GM23248 (cell line): ENCODE data around the gene PPP1R12B. TPM values are rescaled to one million over a fixed set of nuclear protein-coding genes. Genes with fewer than 3 reads are reported as not detected.
A peak's percentile ranks its signal among the peaks of the same experiment; 100 is the strongest.

ENCODE experiments used
- DNase-seq: peaks from one replicate; pipeline ENCODE4 v3.0.0-alpha.2; 2015
- H2AFZ ChIP-seq: fragments of 200-600 bp; sonication (generic); 2 replicates; pipeline ENCODE4 v1.6.1; 2016; ENCODE audit warnings: antibody characterized with exemption
- H3F3A ChIP-seq: fragments of 200-600 bp; sonication (generic); 2 replicates; pipeline ENCODE4 v1.6.1; 2016; ENCODE audit warnings: mild to moderate bottlenecking, antibody characterized with exemption, mixed run types; ENCODE audit not compliant: insufficient read depth
- H3K27ac ChIP-seq: fragments of 200-600 bp; sonication (generic); 2 replicates; pipeline ENCODE4 v1.5.1; 2016; ENCODE audit warnings: mild to moderate bottlenecking
- H3K27me3 ChIP-seq: fragments of 200-600 bp; sonication (generic); replicated peaks from 2 replicates; pipeline ENCODE4 v1.6.1; 2016; ENCODE audit warnings: mild to moderate bottlenecking; ENCODE audit not compliant: insufficient read depth
- H3K36me3 ChIP-seq: fragments of 200-600 bp; sonication (generic); 2 replicates; pipeline ENCODE4 v1.6.1; 2016; ENCODE audit warnings: low read depth, mild to moderate bottlenecking
- H3K4me1 ChIP-seq: fragments of 200-600 bp; sonication (generic); 2 replicates; pipeline ENCODE4 v1.6.1; 2016; ENCODE audit warnings: mild to moderate bottlenecking; ENCODE audit not compliant: insufficient read depth
- H3K4me2 ChIP-seq: fragments of 200-600 bp; sonication (generic); one replicate; pipeline ENCODE4 v1.6.1; 2016; ENCODE audit warnings: mild to moderate bottlenecking; ENCODE audit not compliant: unreplicated experiment
- H3K4me3 ChIP-seq: fragments of 200-600 bp; sonication (generic); 2 replicates; pipeline ENCODE4 v1.5.1; 2016; ENCODE audit warnings: mild to moderate bottlenecking
- H3K79me2 ChIP-seq: fragments of 200-600 bp; sonication (generic); 2 replicates; pipeline ENCODE4 v1.6.1; 2016; ENCODE audit warnings: mild to moderate bottlenecking; ENCODE audit not compliant: insufficient read depth
- H3K9ac ChIP-seq: fragments of 200-600 bp; sonication (generic); 2 replicates; pipeline ENCODE4 v1.6.1; 2016; ENCODE audit warnings: mild to moderate bottlenecking
- H3K9me2 ChIP-seq: fragments of 200-600 bp; sonication (generic); 2 replicates; pipeline ENCODE4 v1.6.1; 2016; ENCODE audit warnings: mixed run types, mild to moderate bottlenecking, moderate library complexity; ENCODE audit not compliant: insufficient read depth
- H3K9me3 ChIP-seq: fragments of 200-600 bp; sonication (generic); one replicate; pipeline ENCODE4 v1.6.1; 2017; ENCODE audit warnings: low read depth
- H4K20me1 ChIP-seq: fragments of 200-600 bp; sonication (generic); 2 replicates; pipeline ENCODE4 v1.6.0; 2016; ENCODE audit not compliant: insufficient read depth
- EZH2 ChIP-seq: fragments of 200-600 bp; sonication (generic); IDR thresholded peaks from 2 replicates; pipeline ENCODE4 v1.6.1; 2018; ENCODE audit warnings: antibody characterized with exemption, mild to moderate bottlenecking; ENCODE audit not compliant: insufficient read depth, poor library complexity, severe bottlenecking
- EZH2phosphoT487 ChIP-seq: fragments of 200-600 bp; sonication (generic); IDR thresholded peaks from 2 replicates; pipeline ENCODE4 v1.6.1; 2018; ENCODE audit warnings: antibody characterized with exemption, moderate library complexity, mild to moderate bottlenecking, low read depth; ENCODE audit not compliant: insufficient read depth
- WGBS, 2 experiments: methylation state at CpG; one replicate each; pipeline ENCODE4 v1.1.6; 2015 to 2017; ENCODE audit warnings: low lambda C conversion rate in 2 of 2, low coverage in 1 of 2; ENCODE audit errors: missing lambda C conversion rate in 2 of 2; 5-methylcytosine and 5-hydroxymethylcytosine counted together
- in situ Hi-C: fragments of 300-500 bp; cut with MboI; formaldehyde crosslinking; loops from 2 replicates; pipeline ENCODE4 v1.15.0; 2020
- polyA plus RNA-seq: library from polyadenylated mRNA; unstranded; fragments of >200 nt; fragmentation: Nextera tagmentation; extraction: Ambion mirVana; gene quantifications from 2 replicates; pipeline ENCODE4 v1.2.1, GENCODE V29; 2016
- total RNA-seq: library from RNA; depleted of rRNA; stranded (reverse); fragments of >200 nt; shearing (Covaris generic); gene quantifications from 2 replicates; pipeline ENCODE4 v1.2.3, GENCODE V29; 2014

The PPP1R12B gene
- total and polyA plus RNA-seq, 2 experiments from 2014 or later = 3.6 to 14.6 TPM

GRCh38 chr1:202575918-202576653 is 227.6 kb downstream of the PPP1R12B start:
- no peaks in the 10 kb centered on the region for H3K9me2 ChIP-seq
- H3F3A ChIP-seq = peaks cover 58% of the 10 kb centered on the region
- peak overlapping the region; percentile 77 for H3K27ac ChIP-seq
- no peaks in the 10 kb centered on the region for H4K20me1 ChIP-seq
- in situ Hi-C loops = no loop called here
- no peak for TF ChIP-seq EZH2
- TF ChIP-seq EZH2phosphoT487 = no peak
- no peaks in the 10 kb centered on the region for H3K36me3 ChIP-seq
- no peaks in the 10 kb centered on the region for H3K27me3 ChIP-seq
- peak overlapping the region; percentile 33 for H3K4me3 ChIP-seq
- no peak overlapping the region for H2AFZ ChIP-seq
- peak; percentile 82 for DNase-seq
- no peaks in the 10 kb centered on the region for H3K79me2 ChIP-seq
- no peaks in the 10 kb centered on the region for H3K9me3 ChIP-seq
- peak overlapping the region; percentile 68 for H3K4me2 ChIP-seq
- H3K9ac ChIP-seq = no peak overlapping the region; the same call in none of the 2 replicates
- WGBS, 2 experiments = 43 to 44% methylated on average over 2 of the region's 2 CpGs
- H3K4me1 ChIP-seq = peaks cover 59% of the 10 kb centered on the region

- DNase-seq = peak; percentile 81
- WGBS, 2 experiments = 10 to 17% methylated on average over 1 of the region's 1 CpG
- H4K20me1 ChIP-seq = no peaks in the 10 kb centered on the region
- no peak overlapping the region for H2AFZ ChIP-seq
- in situ Hi-C loops = no loop called here
- H3K9me3 ChIP-seq = no peaks in the 10 kb centered on the region
- H3K4me2 ChIP-seq = peak overlapping the region; percentile 68
- H3K9ac ChIP-seq = no peak overlapping the region; the same call in none of the 2 replicates
- TF ChIP-seq EZH2 (no peak), EZH2phosphoT487 (no peak)
- no peaks in the 10 kb centered on the region for H3K9me2 ChIP-seq
- H3K4me3 ChIP-seq = peak overlapping the region; percentile 33
- peaks cover 62% of the 10 kb centered on the region for H3F3A ChIP-seq
- no peaks in the 10 kb centered on the region for H3K36me3 ChIP-seq
- peak overlapping the region; percentile 77 for H3K27ac ChIP-seq
- peaks cover 59% of the 10 kb centered on the region for H3K4me1 ChIP-seq
- no peaks in the 10 kb centered on the region for H3K79me2 ChIP-seq
- no peaks in the 10 kb centered on the region for H3K27me3 ChIP-seq
Measured at GRCh38 chr1:202576816-202577215, 228.3 kb downstream of the PPP1R12B start.

DNA sequence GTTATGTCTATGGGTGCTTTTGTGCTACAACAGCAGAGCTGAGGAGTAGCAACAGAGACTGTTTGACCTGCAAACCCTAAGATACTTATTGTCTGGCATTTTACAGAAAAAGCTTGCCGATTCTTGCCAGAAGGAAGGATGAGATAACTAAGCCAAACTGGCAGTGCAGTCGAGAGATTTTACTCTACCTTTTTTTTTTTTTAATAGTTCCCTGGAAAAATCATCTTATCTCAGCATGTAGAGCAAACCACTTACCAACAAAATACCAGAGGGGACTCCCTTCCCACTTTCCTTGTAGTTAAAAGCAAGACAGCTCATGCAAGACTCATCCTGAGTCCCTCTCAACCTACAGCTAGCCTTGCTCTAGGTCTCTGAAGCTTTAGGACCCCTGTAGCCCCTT is 228.9 kb downstream of the PPP1R12B start:
- peak overlapping the region; percentile 77 for H3K27ac ChIP-seq
- WGBS, 2 experiments = 2 to 4% methylated on average over 2 of the region's 2 CpGs

GRCh38 chr1:202578001-202578504 is 229.6 kb downstream of the PPP1R12B start:
- WGBS, 2 experiments = 37 to 42% methylated on average over 4 of the region's 4 CpGs
- TF ChIP-seq EZH2phosphoT487 = no peak
- peaks cover 59% of the 10 kb centered on the region for H3K4me1 ChIP-seq
- H3K79me2 ChIP-seq = no peaks in the 10 kb centered on the region
- H3K4me3 ChIP-seq = no peak overlapping the region
- no peaks in the 10 kb centered on the region for H3K9me2 ChIP-seq
- peak overlapping the region; percentile 77 for H3K27ac ChIP-seq
- H3K9me3 ChIP-seq = no peaks in the 10 kb centered on the region
- DNase-seq = no peak
- in situ Hi-C loops = no loop called here
- H3K9ac ChIP-seq = no peak overlapping the region
- no peaks in the 10 kb centered on the region for H4K20me1 ChIP-seq
- peaks cover 62% of the 10 kb centered on the region for H3F3A ChIP-seq
- H3K4me2 ChIP-seq = peak overlapping the region; percentile 68
- no peaks in the 10 kb centered on the region for H3K36me3 ChIP-seq
- H2AFZ ChIP-seq = no peak overlapping the region
- H3K27me3 ChIP-seq = no peaks in the 10 kb centered on the region

More for the DNA sequence above, 228.9 kb downstream of the PPP1R12B start:
- H2AFZ ChIP-seq = no peak overlapping the region
- H3F3A ChIP-seq = peaks cover 62% of the 10 kb centered on the region
- no peak overlapping the region for H3K9ac ChIP-seq
- H3K27me3 ChIP-seq = no peaks in the 10 kb centered on the region
- no peaks in the 10 kb centered on the region for H3K9me3 ChIP-seq
- no peaks in the 10 kb centered on the region for H3K9me2 ChIP-seq
- H3K4me2 ChIP-seq = peak overlapping the region; percentile 68
- no peaks in the 10 kb centered on the region for H3K36me3 ChIP-seq
- H3K79me2 ChIP-seq = no peaks in the 10 kb centered on the region
- H3K4me3 ChIP-seq = peak overlapping the region; percentile 33; the same call in 1 of the 2 replicates
- no peaks in the 10 kb centered on the region for H4K20me1 ChIP-seq
- TF ChIP-seq EZH2phosphoT487 (no peak), EZH2 (no peak)
- peaks cover 59% of the 10 kb centered on the region for H3K4me1 ChIP-seq
- in situ Hi-C loops = no loop called here
- DNase-seq = peak; percentile 57
